H1 (cell line): Measurements from ENCODE around the gene CCDC88C. TPM values are rescaled to one million over a fixed set of nuclear protein-coding genes. Genes with fewer than 3 reads are reported as not detected.

Source experiments
- CTCF ChIA-PET: fragments of 300-600 bp; sonication (Branson Sonifier 250); formaldehyde crosslinking; loops from one replicate; lab custom pipeline; 2021; ENCODE audit not compliant: partially characterized antibody; lab: Charles Lee
- POLR2A ChIA-PET: fragments of 300-600 bp; sonication (Branson Sonifier 250); formaldehyde crosslinking; loops from one replicate; lab custom pipeline; 2021; ENCODE audit warnings: inconsistent platforms; ENCODE audit not compliant: partially characterized antibody; lab: Charles Lee
- DNase-seq, 2 experiments: peaks; one replicate each; pipeline versions ENCODE4 v3.0.0 to v3.0.0-alpha.2; 2010 to 2022; ENCODE audit warnings: low spot score in 2 of 2, low read depth in 1 of 2, mixed read lengths in 1 of 2
- FAIRE-seq: peaks from 2 replicates; lab custom pipeline; 2011; peaks lifted over from hg19 to GRCh38; lab: Jason Lieb, UNC
- H2AFZ ChIP-seq: 2 replicates; pipeline ENCODE4 v1.8.1; 2012; ENCODE audit warnings: low read length, inconsistent platforms
- H2AK5ac ChIP-seq: 2 replicates; pipeline ENCODE4 v1.6.1; 2013; ENCODE audit warnings: low read depth, low read length
- H2BK120ac ChIP-seq: replicated peaks from 2 replicates; pipeline ENCODE3; 2013; ENCODE audit warnings: low read depth, low read length, inconsistent platforms
- H2BK12ac ChIP-seq: 2 replicates; pipeline ENCODE4 v1.6.1; 2013; ENCODE audit warnings: low read depth, low read length
- H2BK15ac ChIP-seq: 2 replicates; pipeline ENCODE4 v1.6.1; 2013; ENCODE audit warnings: low read length
- H2BK20ac ChIP-seq: 2 replicates; pipeline ENCODE4 v1.6.1; 2013; ENCODE audit warnings: low read length
- H2BK5ac ChIP-seq: 2 replicates; pipeline ENCODE4 v1.6.1; 2013; ENCODE audit warnings: low read depth, low read length
- H3K14ac ChIP-seq: 2 replicates; pipeline ENCODE4 v1.6.1; 2013; ENCODE audit warnings: inconsistent platforms; ENCODE audit not compliant: insufficient read length
- H3K18ac ChIP-seq: 2 replicates; pipeline ENCODE4 v1.6.1; 2013; ENCODE audit warnings: low read length; ENCODE audit errors: extremely low read depth
- H3K23ac ChIP-seq: 2 replicates; pipeline ENCODE4 v1.6.1; 2013; ENCODE audit warnings: inconsistent platforms; ENCODE audit not compliant: insufficient read length
- H3K23me2 ChIP-seq: 2 replicates; pipeline ENCODE4 v1.6.1; 2013; ENCODE audit warnings: low read depth, low read length
- H3K27ac ChIP-seq: 2 replicates; pipeline ENCODE4 v1.6.1; 2011; ENCODE audit warnings: low read depth, low read length, inconsistent platforms
- H3K27me3 ChIP-seq, 4 experiments: replicated peaks in 1 of 4; 1 replicate in 1 of 4; 2 replicates in 3 of 4; pipeline versions ENCODE4 v1.6.1 to v1.8.1; 2011 to 2013; ENCODE audit warnings: low read length in 3 of 4, mild to moderate bottlenecking in 3 of 4, inconsistent platforms in 2 of 4, mixed read lengths in 2 of 4, moderate library complexity in 1 of 4; ENCODE audit not compliant: control insufficient read depth in 3 of 4, insufficient read depth in 3 of 4; ENCODE audit errors: extremely low read depth in 1 of 4
- H3K36me3 ChIP-seq, 4 experiments: 2 replicates each; pipeline versions ENCODE4 v1.6.1 to v1.8.1; 2011 to 2013; ENCODE audit warnings: mild to moderate bottlenecking in 4 of 4, low read length in 3 of 4, moderate library complexity in 2 of 4, control low read depth in 1 of 4, inconsistent platforms in 1 of 4; ENCODE audit not compliant: insufficient read depth in 4 of 4, control insufficient read depth in 2 of 4
- H3K4ac ChIP-seq: replicated peaks from 2 replicates; pipeline ENCODE3; 2013; ENCODE audit warnings: low read length, low read depth, mixed read lengths, inconsistent platforms; ENCODE audit not compliant: insufficient read length
- H3K4me1 ChIP-seq, 4 experiments: replicated peaks in 1 of 4; 1 replicate in 1 of 4; 2 replicates in 3 of 4; pipeline versions ENCODE4 v1.6.1 to v1.8.1; 2011 to 2013; ENCODE audit warnings: low read length in 3 of 4, inconsistent platforms in 2 of 4, mixed read lengths in 1 of 4; ENCODE audit not compliant: insufficient read depth in 4 of 4, control insufficient read depth in 3 of 4
- H3K4me2 ChIP-seq, 2 experiments: 2 replicates each; pipeline versions ENCODE4 v1.6.1 to v1.8.1; 2011 to 2013; ENCODE audit warnings: low read depth in 2 of 2, low read length in 2 of 2, control low read depth in 1 of 2, inconsistent platforms in 1 of 2, mild to moderate bottlenecking in 1 of 2; ENCODE audit not compliant: insufficient read depth in 1 of 2
- H3K4me3 ChIP-seq, 4 experiments: fragments of 200-600, 300-600 bp in 1 of 4; sonication (generic), shearing (Covaris generic), sonication (Bioruptor Twin) in 1 of 4; 2 replicates each; pipeline versions ENCODE4 v1.5.1 to v1.8.1; 2011 to 2016; ENCODE audit warnings: low read length in 4 of 4, low read depth in 3 of 4, control low read depth in 2 of 4, inconsistent platforms in 2 of 4, mild to moderate bottlenecking in 2 of 4, mixed read lengths in 1 of 4, moderate library complexity in 1 of 4; ENCODE audit not compliant: insufficient read depth in 2 of 4; ENCODE audit errors: extremely low read depth in 1 of 4
- H3K56ac ChIP-seq: replicated peaks from 2 replicates; pipeline ENCODE3; 2013; ENCODE audit warnings: low read depth, mild to moderate bottlenecking, mixed read lengths, low read length, inconsistent platforms; ENCODE audit not compliant: insufficient read length
- H3K79me1 ChIP-seq: 2 replicates; pipeline ENCODE4 v1.6.1; 2013; ENCODE audit warnings: low read depth, low read length, control low read depth
- H3K79me2 ChIP-seq, 2 experiments: 2 replicates each; pipeline versions ENCODE4 v1.6.1 to v1.8.1; 2012 to 2013; ENCODE audit warnings: low read length in 2 of 2, mild to moderate bottlenecking in 2 of 2, inconsistent platforms in 1 of 2; ENCODE audit not compliant: insufficient read depth in 2 of 2, control insufficient read depth in 1 of 2
- H3K9ac ChIP-seq, 4 experiments: replicated peaks in 1 of 4; 1 replicate in 1 of 4; 2 replicates in 3 of 4; pipeline versions ENCODE4 v1.6.1 to v1.8.1; 2011 to 2013; ENCODE audit warnings: low read depth in 3 of 4, low read length in 3 of 4, control low read depth in 2 of 4, mild to moderate bottlenecking in 2 of 4, moderate library complexity in 2 of 4, inconsistent platforms in 1 of 4; ENCODE audit errors: extremely low read depth in 1 of 4
- H3K9me3 ChIP-seq, 2 experiments: 2 replicates each; pipeline versions ENCODE4 v1.6.1 to v1.8.1; 2012 to 2013; ENCODE audit warnings: mild to moderate bottlenecking in 2 of 2, moderate library complexity in 2 of 2, control low read depth in 1 of 2, inconsistent platforms in 1 of 2, low read depth in 1 of 2, low read length in 1 of 2, mixed read lengths in 1 of 2; ENCODE audit not compliant: insufficient read depth in 2 of 2
- H4K20me1 ChIP-seq, 2 experiments: replicated peaks in 1 of 2; 2 replicates each; pipeline versions ENCODE3 to v1.8.1; 2011 to 2013; ENCODE audit warnings: inconsistent platforms in 2 of 2, low read length in 2 of 2, mild to moderate bottlenecking in 1 of 2; ENCODE audit not compliant: insufficient read depth in 2 of 2, control insufficient read depth in 1 of 2
- H4K5ac ChIP-seq: 2 replicates; pipeline ENCODE4 v1.6.1; 2013; ENCODE audit warnings: low read length, low read depth, mixed read lengths, inconsistent platforms; ENCODE audit not compliant: insufficient read length
- H4K8ac ChIP-seq: 2 replicates; pipeline ENCODE4 v1.8.0; 2013; ENCODE audit warnings: mild to moderate bottlenecking, moderate library complexity, low read length, inconsistent platforms; ENCODE audit not compliant: insufficient read depth; ENCODE audit errors: extremely low read depth
- H4K91ac ChIP-seq: replicated peaks from 2 replicates; pipeline ENCODE3; 2013; ENCODE audit warnings: low read length, mixed read lengths, inconsistent platforms; ENCODE audit not compliant: insufficient read length
- CBX5 ChIP-seq: fragments of 300-800, 300-1000 bp; sonication (generic); IDR thresholded peaks from 2 replicates; pipeline ENCODE4 v1.7.1; 2016; ENCODE audit warnings: antibody characterized with exemption, low read length, low read depth
- CBX8 ChIP-seq: fragments of 300-800, 300-1000 bp; sonication (generic); IDR thresholded peaks from 2 replicates; pipeline ENCODE4 v1.7.1; 2016; ENCODE audit warnings: low read depth, low read length, borderline replicate concordance
- EP300 ChIP-seq, 2 experiments: IDR thresholded peaks; 1 replicate in 1 of 2; 2 replicates in 1 of 2; pipeline ENCODE4 v1.6.1; 2011 to 2012; ENCODE audit warnings: low read depth in 2 of 2, low read length in 2 of 2, mild to moderate bottlenecking in 2 of 2, borderline replicate concordance in 1 of 2, inconsistent platforms in 1 of 2, moderate library complexity in 1 of 2
- HDAC2 ChIP-seq, 2 experiments: fragments of 300-600 bp in 1 of 2; sonication (generic) in 1 of 2; IDR thresholded peaks; 2 replicates each; pipeline ENCODE4 v1.6.1; 2011 to 2012; ENCODE audit warnings: low read depth in 2 of 2, low read length in 2 of 2, mild to moderate bottlenecking in 2 of 2, moderate library complexity in 2 of 2, borderline replicate concordance in 1 of 2, inconsistent platforms in 1 of 2
- JUND ChIP-seq: IDR thresholded peaks from 2 replicates; pipeline ENCODE4 v1.6.1; 2011; ENCODE audit warnings: mild to moderate bottlenecking, improper control_type of control experiment, low read length
- KDM1A ChIP-seq: fragments of 200-600, 300-600 bp; sonication (generic); IDR thresholded peaks from 2 replicates; pipeline ENCODE4 v1.7.1; 2016; ENCODE audit warnings: mild to moderate bottlenecking, low read length, borderline replicate concordance
- PHF8 ChIP-seq: fragments of 200-600 bp; sonication (generic); conservative IDR thresholded peaks from 2 replicates; pipeline ENCODE4 v1.7.1; 2012; ENCODE audit warnings: low read depth, mild to moderate bottlenecking, inconsistent platforms, low read length, moderate library complexity
- RAD21 ChIP-seq, 2 experiments: IDR thresholded peaks in 1 of 2; conservative IDR thresholded peaks in 1 of 2; 2 replicates each; pipeline ENCODE4 v1.6.1; 2011; ENCODE audit warnings: low read depth in 2 of 2, low read length in 2 of 2, improper control_type of control experiment in 1 of 2, inconsistent platforms in 1 of 2, mild to moderate bottlenecking in 1 of 2, moderate library complexity in 1 of 2
- RNF2 ChIP-seq: fragments of 200-900, 300-1000 bp; sonication (generic); IDR thresholded peaks from 2 replicates; pipeline ENCODE4 v1.7.1; 2016; ENCODE audit warnings: borderline replicate concordance, low read depth, mild to moderate bottlenecking, antibody characterized with exemption, low read length; ENCODE audit not compliant: poor library complexity, severe bottlenecking; ENCODE audit errors: missing control alignments
- SAP30 ChIP-seq: fragments of 300-600 bp; sonication (generic); IDR thresholded peaks from 2 replicates; pipeline ENCODE4 v1.7.1; 2012; ENCODE audit warnings: low read length, moderate library complexity, mild to moderate bottlenecking, inconsistent platforms; ENCODE audit not compliant: insufficient read depth, insufficient replicate concordance
- SIX5 ChIP-seq: IDR thresholded peaks from 2 replicates; pipeline ENCODE4 v1.6.1; 2011; ENCODE audit warnings: mild to moderate bottlenecking, low read depth, low read length
- SP4 ChIP-seq: IDR thresholded peaks from 2 replicates; pipeline ENCODE4 v1.6.1; 2012; ENCODE audit warnings: low read length, inconsistent platforms
- YY1 ChIP-seq: IDR thresholded peaks from 2 replicates; pipeline ENCODE4 v1.6.1; 2011; ENCODE audit warnings: low read depth, mild to moderate bottlenecking, low read length
- WGBS, 2 experiments: shearing (Covaris generic) in 1 of 2; methylation state at CpG; one replicate each; pipeline versions ENCODE4 v1.1.6 to v1.1.7; 2013 to 2015; ENCODE audit warnings: low lambda C conversion rate in 2 of 2, mixed read lengths in 2 of 2, inconsistent platforms in 1 of 2, low coverage in 1 of 2, missing lambda C conversion rate in 1 of 2; ENCODE audit not compliant: insufficient replicate concordance in 2 of 2, insufficient coverage in 1 of 2, insufficient read length in 1 of 2; ENCODE audit errors: extremely low coverage in 1 of 2, missing lambda C conversion rate in 1 of 2; 5-methylcytosine and 5-hydroxymethylcytosine counted together
- polyA plus RNA-seq, 7 experiments: library from polyadenylated mRNA; depleted of rRNA in 3 of 7; stranded (reverse) in 5 of 7; unstranded in 2 of 7; fragments of >200 nt in 5 of 7; fragments of 200-250 nt in 2 of 7; gene quantifications; 1 replicate in 5 of 7; 2 replicates in 1 of 7; 4 replicates in 1 of 7; pipeline versions ENCODE4 v1.2.1 to v1.2.3, GENCODE V29; 2011 to 2013; ENCODE audit warnings: missing spikeins in 2 of 7, mixed read lengths in 2 of 7
- total RNA-seq: library from RNA; stranded (reverse); fragmentation: NEBNext Ultra II Directional; extraction: Animal tissue kit (Norgen Biotek cat#: 25700); gene quantifications from 2 replicates; pipeline ENCODE4 v1.2.1, GENCODE V29; 2021

CCDC88C gene
- total and polyA plus RNA-seq, 2 of the 8 experiments (the other 6 are each of a cell fraction or from before 2014, with no cell fraction given), result 10.3 to 57.7 TPM

- CTCF ChIA-PET, result interaction anchor here (0.7 to 5.5 kb wide), 19 partner anchors 10 to 335 kb away, joined by 3 to 64 read pairs (median 10); partner anchors contain the start of gene CCDC88C
- H2BK20ac ChIP-seq, result no peak overlapping the region
- no peak overlapping the region for H3K23ac ChIP-seq
- H3K4me3 ChIP-seq, result no peak overlapping the region
- DNase-seq, result no peak
- no peak overlapping the region for H4K91ac ChIP-seq
- H2AFZ ChIP-seq, result no peak overlapping the region
- no peak overlapping the region for H2AK5ac ChIP-seq
- H3K23me2 ChIP-seq, result no peaks in the 10 kb centered on the region
- no peaks in the 10 kb centered on the region for H3K9me3 ChIP-seq
- no peak overlapping the region for H3K4me2 ChIP-seq
- no peak overlapping the region for H4K5ac ChIP-seq
- no peak overlapping the region for H3K27ac ChIP-seq
- no peaks in the 10 kb centered on the region for H3K79me2 ChIP-seq
- H2BK12ac ChIP-seq, result no peak overlapping the region
- no peak for TF ChIP-seq SAP30
- TF ChIP-seq YY1, result no peak
- no peak for TF ChIP-seq CBX8
- no peak for TF ChIP-seq RAD21 (IDR thresholded peaks at IDR 0.05 in 1 of 2, conservative IDR thresholded peaks at IDR 0.05 in 1 of 2; ENCODE audit: low read depth in 2 of 2, low read length in 2 of 2)
- TF ChIP-seq PHF8, result no peak
- no peak for TF ChIP-seq KDM1A
- no peak for TF ChIP-seq CBX5
- TF ChIP-seq EP300 (IDR thresholded peaks at IDR 0.05; ENCODE audit: borderline replicate concordance in 1 of 2, low read depth in 2 of 2, low read length in 2 of 2), result no peak
- no peak for TF ChIP-seq RNF2
- no peak for TF ChIP-seq HDAC2 (IDR thresholded peaks at IDR 0.05; ENCODE audit: borderline replicate concordance in 1 of 2, low read depth in 2 of 2, low read length in 2 of 2)
- TF ChIP-seq JUND, result no peak
- no peak for TF ChIP-seq SP4
- no peak for TF ChIP-seq SIX5
- peaks cover 3 to 9% of the 10 kb centered on the region in 2 experiments for H4K20me1 ChIP-seq
- no peaks in the 10 kb centered on the region for H3K27me3 ChIP-seq
- H3K36me3 ChIP-seq, result peaks cover 7 to 24% (median 20%) of the 10 kb centered on the region in 4 experiments
- no peak overlapping the region for H2BK5ac ChIP-seq
- no peak for FAIRE-seq
- H3K56ac ChIP-seq, result no peak overlapping the region
- H3K79me1 ChIP-seq, result no peaks in the 10 kb centered on the region
- H3K4ac ChIP-seq, result no peak overlapping the region
- no peak overlapping the region for H2BK15ac ChIP-seq
- peaks cover 0 to 2% (median 0%) of the 10 kb centered on the region in 4 experiments; a peak in 2 of 7 replicates for H3K4me1 ChIP-seq
- 88% methylated on average over 4 of the region's 6 CpGs; no CpG with 5 or more reads in 1 of the 2 experiments for WGBS, 2 experiments
- POLR2A ChIA-PET, result interaction anchor here (1.3 kb wide), 1 partner anchor 96 kb away, joined by 3 read pairs; no protein-coding TSS in a partner anchor
- H3K18ac ChIP-seq, result no peak overlapping the region
- H3K14ac ChIP-seq, result no peak overlapping the region
- no peak overlapping the region for H4K8ac ChIP-seq
- no peak overlapping the region for H2BK120ac ChIP-seq
- H3K9ac ChIP-seq, result no peak overlapping the region
Observed at GRCh38 chr14:91322623-91323022, 95.0 kb downstream of the CCDC88C start.
